CD4-positive, CD25-positive, alpha-beta regulatory T cell (primary cell): ENCODE measurements around the gene FMN2. TPM values are rescaled to one million over a fixed set of nuclear protein-coding genes. Genes with fewer than 3 reads are reported as not detected.

Experiments
- ATAC-seq, 2 donors: fragments of 150-1000 bp; cut with Tn5 transposase; one replicate each; pipeline ENCODE4 v1.10.0; 2021; ENCODE audit warnings: low read depth in 2 of 2, moderate number of reproducible peaks in 2 of 2, moderate library complexity in 1 of 2
- DNase-seq, 3 donors: peaks; one replicate each; pipeline versions ENCODE4 v3.0.0 to v3.0.0-alpha.2; 2012 to 2022; ENCODE audit warnings: mixed read lengths in 1 of 3
- H3K27ac ChIP-seq: one replicate; pipeline ENCODE4 v1.7.0; 2013; ENCODE audit warnings: mild to moderate bottlenecking, low read length; ENCODE audit not compliant: insufficient read depth, poor library complexity, severe bottlenecking
- H3K27me3 ChIP-seq: one replicate; pipeline ENCODE4 v1.7.0; 2013; ENCODE audit warnings: low read length; ENCODE audit not compliant: control insufficient read depth, insufficient read depth
- H3K36me3 ChIP-seq: one replicate; pipeline ENCODE4 v1.7.0; 2013; ENCODE audit warnings: mild to moderate bottlenecking, low read length, moderate library complexity; ENCODE audit not compliant: control insufficient read depth, insufficient read depth
- H3K4me1 ChIP-seq: 2 replicates; pipeline ENCODE4 v1.7.0; 2013; ENCODE audit warnings: mild to moderate bottlenecking, low read length; ENCODE audit not compliant: insufficient read depth, control insufficient read depth, poor library complexity, severe bottlenecking
- H3K4me3 ChIP-seq: one replicate; pipeline ENCODE4 v1.7.0; 2013; ENCODE audit warnings: low read depth, mild to moderate bottlenecking, low read length, moderate library complexity
- H3K9me3 ChIP-seq, 2 experiments: 1 replicate in 1 of 2; 2 replicates in 1 of 2; pipeline ENCODE4 v1.7.0; 2013; ENCODE audit warnings: low read length in 2 of 2, mild to moderate bottlenecking in 1 of 2, moderate library complexity in 1 of 2; ENCODE audit not compliant: control insufficient read depth in 2 of 2
- H3K27ac Mint-ChIP-seq, 3 donors: one replicate each; pipeline ENCODE4 v1.8.0; 2020 to 2022; ENCODE audit warnings: mild to moderate bottlenecking in 3 of 3, mixed read lengths in 3 of 3, moderate library complexity in 2 of 3
- H3K27me3 Mint-ChIP-seq: one replicate; pipeline ENCODE4 v1.8.0; 2022; ENCODE audit warnings: mild to moderate bottlenecking, mixed read lengths
- H3K36me3 Mint-ChIP-seq: one replicate; pipeline ENCODE4 v1.8.0; 2020; ENCODE audit warnings: mixed read lengths
- H3K4me1 Mint-ChIP-seq, 4 donors: one replicate each; pipeline ENCODE4 v1.8.0; 2020 to 2022; ENCODE audit warnings: mixed read lengths in 4 of 4, mild to moderate bottlenecking in 1 of 4
- H3K4me3 Mint-ChIP-seq, 4 donors: one replicate each; pipeline ENCODE4 v1.8.0; 2020 to 2022; ENCODE audit warnings: mild to moderate bottlenecking in 4 of 4, mixed read lengths in 4 of 4, moderate library complexity in 3 of 4
- H3K9me3 Mint-ChIP-seq, 7 donors: one replicate each; pipeline ENCODE4 v1.8.0; 2020 to 2022; ENCODE audit warnings: mixed read lengths in 7 of 7, mild to moderate bottlenecking in 3 of 7, moderate library complexity in 2 of 7
- polyA plus RNA-seq, 4 donors: library from polyadenylated mRNA; unstranded; fragments of 300-500 nt; fragmentation: Illumina TruSeq; gene quantifications; one replicate each; pipeline ENCODE4 v1.2.3, GENCODE V29; 2021
- total RNA-seq: library from RNA; stranded (reverse); gene quantifications from one replicate; pipeline ENCODE4 v1.2.3, GENCODE V29; 2022

Gene FMN2
- total and polyA plus RNA-seq, 5 donors from 2014 or later: not detected

- no peaks in the 10 kb centered on the region for H3K36me3 ChIP-seq
- H3K9me3 Mint-ChIP-seq: peaks cover 0 to 3% (median 0%) of the 10 kb centered on the region in 7 donors
- no peaks in the 10 kb centered on the region for H3K9me3 ChIP-seq
- H3K36me3 Mint-ChIP-seq: no peaks in the 10 kb centered on the region
- no peaks in the 10 kb centered on the region for H3K27me3 ChIP-seq
- no peaks in the 10 kb centered on the region for H3K4me1 Mint-ChIP-seq
- ATAC-seq (no peak), DNase-seq (no peak)
- no peaks in the 10 kb centered on the region for H3K4me1 ChIP-seq
- H3K27ac Mint-ChIP-seq: no peak overlapping the region
- H3K4me3 ChIP-seq: no peak overlapping the region
- H3K27me3 Mint-ChIP-seq: no peaks in the 10 kb centered on the region
- no peak overlapping the region for H3K27ac ChIP-seq
- no peak overlapping the region for H3K4me3 Mint-ChIP-seq
Measured at GRCh38 chr1:240148333-240148732, 56.6 kb downstream of the FMN2 start.

GRCh38 chr1:240149484-240150094 lies 57.9 kb downstream of the FMN2 start:
- no peaks in the 10 kb centered on the region for H3K4me1 Mint-ChIP-seq
- Histone ChIP-seq H3K27me3 (no peaks in the 10 kb centered on the region), H3K4me1 (no peaks in the 10 kb centered on the region), H3K36me3 (no peaks in the 10 kb centered on the region), H3K4me3 (no peak overlapping the region), H3K9me3 (no peaks in the 10 kb centered on the region), H3K27ac (no peak overlapping the region)
- H3K36me3 Mint-ChIP-seq: no peaks in the 10 kb centered on the region
- ATAC-seq: no peak
- no peaks in the 10 kb centered on the region for H3K27me3 Mint-ChIP-seq
- H3K4me3 Mint-ChIP-seq: no peak overlapping the region
- peak in 1 of 3 donors; percentile 3 for DNase-seq
- peaks cover 0 to 3% (median 0%) of the 10 kb centered on the region in 7 donors for H3K9me3 Mint-ChIP-seq
- H3K27ac Mint-ChIP-seq: no peak overlapping the region

GRCh38 chr1:240151136-240151735 lies 59.6 kb downstream of the FMN2 start:
- H3K27ac ChIP-seq: no peak overlapping the region
- Mint-ChIP-seq H3K4me3 (no peak overlapping the region), H3K4me1 (no peaks in the 10 kb centered on the region), H3K36me3 (no peaks in the 10 kb centered on the region), H3K9me3 (peaks cover 0 to 2% (median 0%) of the 10 kb centered on the region in 7 donors), H3K27me3 (no peaks in the 10 kb centered on the region), H3K27ac (no peak overlapping the region)
- ATAC-seq: no peak
- no peaks in the 10 kb centered on the region for H3K4me1 ChIP-seq
- no peak overlapping the region for H3K4me3 ChIP-seq
- no peak for DNase-seq
- no peaks in the 10 kb centered on the region for H3K36me3 ChIP-seq
- no peaks in the 10 kb centered on the region for H3K27me3 ChIP-seq
- H3K9me3 ChIP-seq: no peaks in the 10 kb centered on the region

- Mint-ChIP-seq H3K27ac (no peak overlapping the region), H3K4me3 (no peak overlapping the region), H3K36me3 (no peaks in the 10 kb centered on the region), H3K27me3 (no peaks in the 10 kb centered on the region), H3K9me3 (peaks cover 0 to 3% (median 0%) of the 10 kb centered on the region in 7 donors), H3K4me1 (no peaks in the 10 kb centered on the region)
- no peak overlapping the region for H3K4me3 ChIP-seq
- no peaks in the 10 kb centered on the region for H3K4me1 ChIP-seq
- no peaks in the 10 kb centered on the region for H3K27me3 ChIP-seq
- no peaks in the 10 kb centered on the region for H3K9me3 ChIP-seq
- H3K36me3 ChIP-seq: no peaks in the 10 kb centered on the region
- DNase-seq (no peak), ATAC-seq (no peak)
- H3K27ac ChIP-seq: no peak overlapping the region
Measured at GRCh38 chr1:240152611-240153297, 61.1 kb downstream of the FMN2 start.

DNA sequence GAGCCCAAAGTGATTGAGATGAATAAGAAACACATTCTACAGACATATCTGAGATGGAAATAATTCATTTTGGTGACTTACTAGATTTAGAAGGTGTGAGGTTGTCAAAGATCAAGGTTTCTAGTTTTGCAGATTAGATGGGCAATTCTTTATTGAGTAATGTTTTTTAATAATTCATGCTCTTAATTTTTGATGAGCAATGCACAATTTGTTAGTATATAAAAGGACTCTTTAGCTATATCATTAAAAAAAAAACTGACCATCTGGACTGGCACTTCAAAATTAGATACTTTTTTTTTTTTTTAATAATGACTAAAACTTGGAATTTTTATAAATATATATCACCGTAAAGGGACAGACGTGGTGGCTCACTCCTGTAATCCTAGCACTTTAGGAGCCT lies 63.9 kb downstream of the FMN2 start:
- Mint-ChIP-seq H3K36me3 (no peaks in the 10 kb centered on the region), H3K4me1 (no peaks in the 10 kb centered on the region), H3K9me3 (peaks cover 0 to 4% (median 3%) of the 10 kb centered on the region in 7 donors), H3K27ac (no peak overlapping the region), H3K27me3 (no peaks in the 10 kb centered on the region), H3K4me3 (no peak overlapping the region)
- Histone ChIP-seq H3K4me3 (no peak overlapping the region), H3K27ac (no peak overlapping the region), H3K36me3 (no peaks in the 10 kb centered on the region), H3K9me3 (no peaks in the 10 kb centered on the region), H3K27me3 (no peaks in the 10 kb centered on the region), H3K4me1 (no peaks in the 10 kb centered on the region)
- no peak for ATAC-seq
- no peak for DNase-seq

DNA sequence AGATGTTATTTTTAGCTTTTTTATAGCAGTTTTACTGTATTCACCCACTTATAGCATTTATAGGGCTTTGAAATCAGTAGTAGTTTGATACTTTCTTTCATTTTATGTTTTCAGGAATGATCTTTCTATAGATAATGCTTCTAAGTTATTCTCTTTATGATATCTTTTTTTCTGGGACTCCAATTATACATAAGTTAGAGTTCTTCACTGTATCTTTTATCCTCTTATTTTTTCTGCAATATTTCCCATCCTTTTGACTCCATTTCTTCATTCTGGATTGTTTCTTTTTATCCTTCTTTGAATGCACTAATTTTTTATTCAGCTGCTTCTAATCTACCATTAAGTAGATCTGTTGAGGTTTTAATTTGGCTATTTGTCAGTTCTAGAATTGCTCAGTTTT lies 73.1 kb downstream of the FMN2 start:
- Histone ChIP-seq H3K4me1 (no peaks in the 10 kb centered on the region), H3K9me3 (no peaks in the 10 kb centered on the region), H3K27me3 (no peaks in the 10 kb centered on the region), H3K4me3 (no peak overlapping the region), H3K27ac (no peak overlapping the region), H3K36me3 (no peaks in the 10 kb centered on the region)
- no peaks in the 10 kb centered on the region for H3K27me3 Mint-ChIP-seq
- H3K4me3 Mint-ChIP-seq: no peak overlapping the region
- no peak for DNase-seq
- H3K27ac Mint-ChIP-seq: no peak overlapping the region
- no peaks in the 10 kb centered on the region for H3K36me3 Mint-ChIP-seq
- no peak for ATAC-seq
- peaks cover 0 to 8% (median 6%) of the 10 kb centered on the region in 7 donors for H3K9me3 Mint-ChIP-seq
- H3K4me1 Mint-ChIP-seq: no peaks in the 10 kb centered on the region

DNA sequence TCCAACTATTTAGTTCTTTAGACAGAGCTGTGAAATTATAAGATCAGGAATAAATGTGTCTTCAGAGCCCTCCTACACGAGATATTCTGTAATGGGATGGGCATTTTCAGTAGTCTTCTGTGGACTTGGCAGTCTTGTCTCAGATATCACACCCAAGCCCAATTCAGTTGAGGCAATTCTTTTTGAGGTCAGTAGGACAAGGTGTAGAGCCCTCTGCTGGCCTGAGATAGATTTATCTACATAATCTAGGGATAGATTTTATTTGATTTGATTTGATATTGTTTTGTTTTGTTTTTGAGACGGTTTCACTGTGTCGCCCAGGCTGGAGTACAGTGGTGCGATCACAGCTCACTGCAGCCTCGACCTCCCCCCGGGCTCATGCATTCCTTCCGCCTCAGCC lies 77.5 kb downstream of the FMN2 start:
- no peak overlapping the region for H3K4me3 ChIP-seq
- no peak overlapping the region for H3K4me3 Mint-ChIP-seq

More for the DNA sequence above, 77.5 kb downstream of the FMN2 start:
- no peak for ATAC-seq
- H3K4me1 ChIP-seq: no peaks in the 10 kb centered on the region
- H3K36me3 ChIP-seq: no peaks in the 10 kb centered on the region
- no peaks in the 10 kb centered on the region for H3K27me3 ChIP-seq
- Mint-ChIP-seq H3K4me1 (no peaks in the 10 kb centered on the region), H3K9me3 (peaks cover 0 to 5% (median 0%) of the 10 kb centered on the region in 7 donors), H3K27ac (no peak overlapping the region), H3K36me3 (no peaks in the 10 kb centered on the region), H3K27me3 (no peaks in the 10 kb centered on the region)
- no peak overlapping the region for H3K27ac ChIP-seq
- no peak for DNase-seq
- H3K9me3 ChIP-seq: no peaks in the 10 kb centered on the region
